Astrocyte of the cerebellum (primary cell): ENCODE results near the gene SIAH1.
"Not testable (repeated sequence)": the region's sequence is repeated elsewhere in the genome, so short reads cannot be mapped to it uniquely, and the experiment has no call there.

ENCODE experiments used
- DNase-seq: peaks from one replicate; pipeline ENCODE4 v3.0.0-alpha.2; 2011; ENCODE audit warnings: low read depth
- H3K4me3 ChIP-seq: 2 replicates; pipeline ENCODE4 v1.5.1; 2011; ENCODE audit warnings: mild to moderate bottlenecking, low read depth, low read length, moderate library complexity
- CTCF ChIP-seq: IDR thresholded peaks from 2 replicates; pipeline ENCODE4 v1.5.1; 2012; ENCODE audit warnings: low read length, low read depth, moderate library complexity, mild to moderate bottlenecking; ENCODE audit errors: missing control alignments
- in situ Hi-C: cut with HindIII; loops from 2 replicates; pipeline ENCODE4 v1.10.0; 2017; ENCODE audit warnings: low sequenced_read_pairs

Gene SIAH1

GRCh38 chr16:48382131-48382530, 3.1 kb downstream of the SIAH1 start:
- no peak overlapping the region for H3K4me3 ChIP-seq
- in situ Hi-C loops = loop anchor here (10.0 kb wide), 1 partner anchor 63 kb away; no protein-coding TSS in a partner anchor
- no peak for DNase-seq
- TF ChIP-seq CTCF = no peak

DNA sequence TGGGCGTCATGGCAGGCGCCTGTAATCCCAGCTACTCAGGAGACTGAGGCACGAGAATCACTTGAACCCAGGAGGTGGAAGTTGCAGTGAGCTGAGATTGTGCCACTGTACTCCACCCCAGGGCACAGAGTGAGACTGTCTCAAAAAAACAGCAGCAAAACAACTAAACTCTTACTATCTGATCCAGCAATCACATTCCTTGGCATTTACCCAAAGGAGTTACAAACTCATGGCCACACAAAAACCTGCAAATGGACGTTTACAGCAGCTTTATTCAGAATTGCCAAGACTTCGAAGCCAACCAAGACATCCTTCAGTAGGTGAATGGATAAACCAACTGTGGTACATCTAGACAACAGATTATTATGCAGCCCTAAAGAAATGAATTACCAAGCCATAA, 4.0 kb downstream of the SIAH1 start:
- in situ Hi-C loops = loop anchor here (10.0 kb wide), 1 partner anchor 64 kb away; no protein-coding TSS in a partner anchor
- DNase-seq = no peak
- no peak overlapping the region for H3K4me3 ChIP-seq
- TF ChIP-seq CTCF = no peak

- no peak for TF ChIP-seq CTCF
- DNase-seq = no peak
- in situ Hi-C loops = no loop called here
- H3K4me3 ChIP-seq = no peak overlapping the region
Observed at GRCh38 chr16:48378836-48379235, 6.4 kb downstream of the SIAH1 start.

DNA sequence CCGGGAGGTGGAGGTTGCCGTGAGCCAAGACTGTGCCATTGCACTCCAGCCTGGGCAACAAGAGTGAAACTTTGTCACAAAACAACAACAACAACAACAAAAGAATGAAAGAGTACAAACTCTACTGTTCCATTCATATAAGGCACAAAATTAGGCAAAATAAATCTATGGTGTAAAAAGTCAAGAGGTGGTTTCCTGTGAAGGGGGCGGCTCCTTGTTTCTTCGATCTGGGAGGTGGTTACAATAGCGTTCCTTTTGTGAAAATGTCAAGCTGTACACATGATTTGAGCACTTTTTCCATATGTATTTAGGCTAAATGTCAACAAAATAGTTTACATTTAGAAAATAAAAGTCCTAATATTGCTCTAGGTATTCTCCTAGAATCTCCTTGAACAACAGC, 6.9 kb downstream of the SIAH1 start:
- in situ Hi-C loops = no loop called here
- TF ChIP-seq CTCF = no peak
- no peak overlapping the region for H3K4me3 ChIP-seq
- DNase-seq = no peak

DNA sequence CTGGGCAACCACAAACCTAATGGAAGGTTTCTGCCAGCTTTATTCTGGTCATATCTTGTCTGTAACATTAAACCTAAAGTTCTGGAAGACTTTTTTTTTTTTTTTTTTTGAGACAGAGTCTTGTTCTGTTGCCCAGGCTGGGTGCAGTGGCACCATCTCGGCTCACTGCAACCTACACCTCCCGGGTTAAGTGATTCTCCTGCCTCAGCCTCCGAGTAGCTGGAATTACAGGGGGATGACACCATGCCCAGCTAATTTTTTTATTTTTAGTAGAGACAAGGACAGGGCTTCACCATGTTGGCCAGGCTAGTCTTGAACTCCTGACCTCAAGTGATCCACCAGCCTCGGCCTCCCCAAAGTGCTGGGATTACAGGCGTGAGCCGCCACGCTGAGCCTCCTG, 7.9 kb downstream of the SIAH1 start:
- H3K4me3 ChIP-seq, DNase-seq, in situ Hi-C loops: not testable (repeated sequence)

DNA sequence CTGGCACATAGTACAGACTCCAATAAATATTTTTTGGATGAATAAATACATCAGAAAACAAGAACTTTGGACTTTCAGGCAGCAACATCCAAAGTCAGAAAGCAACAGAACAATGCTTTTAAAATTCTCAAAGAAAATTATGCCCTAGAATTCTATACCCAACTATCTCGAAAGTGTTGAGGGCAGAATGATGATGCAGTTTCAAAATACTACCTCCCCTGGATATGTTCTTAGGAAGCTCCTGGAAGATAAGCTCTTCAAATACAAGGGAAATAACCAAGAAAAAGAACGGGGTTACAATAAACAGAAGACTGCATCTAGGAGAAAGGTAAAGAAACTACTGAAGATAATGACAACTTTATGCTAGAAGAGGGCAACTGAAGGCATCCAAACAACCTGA, 11.0 kb downstream of the SIAH1 start:
- no peak for DNase-seq
- in situ Hi-C loops = no loop called here
- no peak overlapping the region for H3K4me3 ChIP-seq
- no peak for TF ChIP-seq CTCF

GRCh38 chr16:48373258-48374029, 11.8 kb downstream of the SIAH1 start:
- TF ChIP-seq CTCF = no peak
- in situ Hi-C loops = no loop called here
- DNase-seq = no peak
- H3K4me3 ChIP-seq = no peak overlapping the region
